Measurements from ENCODE around the gene PTPRD. TPM values are rescaled to one million over a fixed set of nuclear protein-coding genes. Genes with fewer than 3 reads are reported as not detected.

Gene PTPRD
- total RNA-seq, 1 experiment from 2014 or later = 0.02 TPM

GRCh38 chr9:9747787-9748186 lies 865.0 kb downstream of the PTPRD start (continued):
- TF ChIP-seq CTCF (IDR thresholded peaks at IDR 0.05 in 2 of 3, conservative IDR thresholded peaks at IDR 0.05 in 1 of 3; ENCODE audit: borderline replicate concordance in 1 of 3, insufficient read depth in 1 of 3, low read depth in 2 of 3, low read length in 2 of 3) (no peak), FOSL1 (IDR thresholded peaks at IDR 0.05; ENCODE audit: low read depth) (no peak), POLR2A (IDR thresholded peaks at IDR 0.05; ENCODE audit: borderline replicate concordance, extremely low read depth, insufficient read depth, insufficient read length) (no peak), MAX (IDR thresholded peaks at IDR 0.05) (no peak)

GRCh38 chr9:9746826-9747225 lies 866.0 kb downstream of the PTPRD start:
- intact Hi-C loops (cut with micrococcal nuclease) = no loop called here
- no TSS peak for BruUV-seq (replicated peaks)

More at GRCh38 chr9:9746826-9747225, 866.0 kb downstream of the PTPRD start:
- Histone ChIP-seq H2AFZ (ENCODE audit: low read depth, low read length, poor library complexity, severe bottlenecking) (no peak overlapping the region), H4K20me1 (ENCODE audit: insufficient read depth) (no peaks in the 10 kb centered on the region), H3K27ac (ENCODE audit: low read depth, low read length) (no peak overlapping the region), H3K36me3 (ENCODE audit: control insufficient read depth in 1 of 2, insufficient read depth in 2 of 2, low read length in 2 of 2) (no peaks in the 10 kb centered on the region), H3K9me3 (ENCODE audit: control insufficient read depth in 1 of 2, insufficient read depth in 1 of 2, low read depth in 1 of 2, low read length in 2 of 2) (peaks cover 19 to 26% of the 10 kb centered on the region in 2 experiments; a peak in 2 of 4 replicates), H3K4me1 (ENCODE audit: control insufficient read depth in 1 of 2, insufficient read depth in 2 of 2, low read length in 2 of 2) (no peaks in the 10 kb centered on the region), H3K79me2 (ENCODE audit: insufficient read depth, low read length) (no peaks in the 10 kb centered on the region), H3K9me2 (ENCODE audit: insufficient read depth) (no peaks in the 10 kb centered on the region), H3K4me2 (ENCODE audit: low read length) (no peak overlapping the region), H3K27me3 (ENCODE audit: insufficient read depth, low read length) (no peaks in the 10 kb centered on the region), H3K9ac (ENCODE audit: low read length) (no peak overlapping the region), H3K4me3 (replicated peaks in 1 of 2; ENCODE audit: low read depth in 1 of 2, low read length in 2 of 2) (no peak overlapping the region)
- ChIA-PET RAD21 (ENCODE audit: low non-redundant PET in 1 of 2, low total read pairs in 2 of 2, uncharacterized antibody in 2 of 2, unreplicated experiment in 2 of 2) (no interaction called here), CTCF (no interaction called here), POLR2A (no interaction called here)
- DNase-seq (ENCODE audit: low read depth, low spot score) (no peak), ATAC-seq (no peak)
- TF ChIP-seq JUND (IDR thresholded peaks at IDR 0.05) (no peak), ATF3 (IDR thresholded peaks at IDR 0.05) (no peak), ZFX (IDR thresholded peaks at IDR 0.05) (no peak), CEBPB (IDR thresholded peaks at IDR 0.05; ENCODE audit: low read depth) (no peak), SIN3A (IDR thresholded peaks at IDR 0.05; ENCODE audit: low read depth) (no peak), ELF1 (IDR thresholded peaks at IDR 0.05; ENCODE audit: borderline replicate concordance, low read depth) (no peak)
